22Rv1 (cell line): Measurements from ENCODE around the gene ZPR1.

Source experiments
- H3K27ac ChIP-seq: fragments of 450-650 bp; 2 replicates; pipeline ENCODE4 v1.5.1; 2017
- ZFX ChIP-seq: fragments of 450-650 bp; IDR thresholded peaks from 2 replicates; pipeline ENCODE4 v1.6.1; 2017; ENCODE audit warnings: antibody characterized with exemption, borderline replicate concordance
- TF ChIP-seq, protein P1 (sequence below): fragments of 450-650 bp; IDR thresholded peaks from 2 replicates; pipeline ENCODE4 v1.5.1; 2017; ENCODE audit warnings: mild to moderate bottlenecking

Gene ZPR1

DNA sequence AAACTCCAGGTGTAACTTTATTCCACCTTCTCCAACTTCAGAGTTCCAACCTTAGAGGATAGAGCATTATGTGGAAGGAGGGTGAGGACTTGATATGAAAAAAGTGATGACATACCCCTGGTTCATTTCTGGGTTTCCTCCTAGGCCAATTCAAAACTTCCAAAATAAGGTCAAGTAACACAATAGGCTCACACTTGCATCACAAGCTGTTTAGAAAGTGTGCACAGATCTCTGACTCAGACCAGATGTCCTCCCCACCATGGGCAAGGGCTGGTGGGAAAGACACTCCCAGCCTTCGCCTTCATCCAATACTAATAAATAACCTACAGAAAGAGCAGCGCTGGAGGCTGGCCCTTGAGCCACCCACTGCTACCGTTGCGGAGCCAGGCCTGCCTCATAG lies 9.3 kb downstream of the ZPR1 start:
- H3K27ac ChIP-seq = no peak overlapping the region
- TF ChIP-seq ZFX = no peak
- TF ChIP-seq, protein P1, sequence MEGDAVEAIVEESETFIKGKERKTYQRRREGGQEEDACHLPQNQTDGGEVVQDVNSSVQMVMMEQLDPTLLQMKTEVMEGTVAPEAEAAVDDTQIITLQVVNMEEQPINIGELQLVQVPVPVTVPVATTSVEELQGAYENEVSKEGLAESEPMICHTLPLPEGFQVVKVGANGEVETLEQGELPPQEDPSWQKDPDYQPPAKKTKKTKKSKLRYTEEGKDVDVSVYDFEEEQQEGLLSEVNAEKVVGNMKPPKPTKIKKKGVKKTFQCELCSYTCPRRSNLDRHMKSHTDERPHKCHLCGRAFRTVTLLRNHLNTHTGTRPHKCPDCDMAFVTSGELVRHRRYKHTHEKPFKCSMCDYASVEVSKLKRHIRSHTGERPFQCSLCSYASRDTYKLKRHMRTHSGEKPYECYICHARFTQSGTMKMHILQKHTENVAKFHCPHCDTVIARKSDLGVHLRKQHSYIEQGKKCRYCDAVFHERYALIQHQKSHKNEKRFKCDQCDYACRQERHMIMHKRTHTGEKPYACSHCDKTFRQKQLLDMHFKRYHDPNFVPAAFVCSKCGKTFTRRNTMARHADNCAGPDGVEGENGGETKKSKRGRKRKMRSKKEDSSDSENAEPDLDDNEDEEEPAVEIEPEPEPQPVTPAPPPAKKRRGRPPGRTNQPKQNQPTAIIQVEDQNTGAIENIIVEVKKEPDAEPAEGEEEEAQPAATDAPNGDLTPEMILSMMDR = no peak

DNA sequence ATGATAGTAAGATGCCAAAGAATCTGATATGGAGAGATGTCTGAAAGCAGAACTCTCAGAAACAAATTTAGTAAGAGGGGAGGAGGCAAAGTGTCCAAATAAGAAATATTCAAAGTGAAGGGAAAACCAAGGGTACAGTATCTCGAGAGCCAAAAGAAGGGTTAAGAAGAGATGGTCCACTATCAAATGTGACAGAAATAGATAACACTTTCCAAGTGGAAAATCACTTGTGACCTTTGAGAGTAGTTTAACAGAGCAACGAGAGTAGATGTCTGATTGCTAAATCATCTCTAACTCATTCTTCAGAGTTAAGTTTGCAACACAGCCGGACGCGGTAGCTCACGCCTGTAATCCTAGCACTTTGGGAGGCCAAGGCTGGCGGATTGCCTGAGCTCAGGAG lies 10.8 kb downstream of the ZPR1 start:
- TF ChIP-seq, protein P1 = no peak
- no peak for TF ChIP-seq ZFX
- peak overlapping the region; percentile 87 for H3K27ac ChIP-seq

DNA sequence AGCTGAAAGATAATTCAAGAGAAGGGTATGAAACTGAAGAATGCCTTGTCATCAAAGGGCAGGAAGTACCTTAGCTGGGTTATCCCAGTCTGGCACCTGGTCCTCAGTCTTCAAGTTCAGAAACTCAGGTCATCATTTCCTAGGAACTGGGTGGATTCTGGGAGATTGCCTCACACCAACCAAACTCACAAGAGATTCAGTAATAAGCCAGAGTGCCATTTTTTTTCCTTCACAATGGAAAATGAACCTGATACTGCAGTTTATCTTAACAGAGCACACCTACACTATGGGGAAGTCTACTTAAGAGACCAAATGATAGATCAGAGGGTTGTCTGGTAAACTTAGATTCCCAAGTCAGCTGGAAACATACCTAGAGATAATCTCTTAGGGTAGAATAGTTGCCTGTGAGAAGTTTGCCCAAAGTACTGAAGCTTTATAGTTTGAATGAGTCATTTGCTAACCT lies 11.3 kb downstream of the ZPR1 start:
- peak overlapping the region; percentile 87 for H3K27ac ChIP-seq
- TF ChIP-seq, protein P1 = no peak
- TF ChIP-seq ZFX = no peak

DNA sequence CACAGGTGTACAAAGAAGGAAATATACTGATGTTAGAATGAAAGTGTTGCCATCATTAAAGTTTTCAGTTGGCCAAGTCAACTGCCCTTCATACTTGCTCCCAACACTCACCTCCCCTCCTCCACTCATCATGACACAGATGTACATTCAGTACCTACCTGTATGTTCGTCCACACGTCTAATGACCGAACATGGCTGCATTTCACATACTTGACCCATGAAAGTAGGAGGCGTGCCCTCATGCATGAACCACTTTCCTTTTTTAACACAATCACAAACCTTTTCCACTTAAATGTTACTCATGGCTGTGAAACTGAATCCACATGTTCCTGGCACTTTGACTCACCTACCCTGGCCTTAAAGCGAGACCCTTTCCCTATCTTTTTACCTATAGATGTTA lies 11.8 kb downstream of the ZPR1 start:
- TF ChIP-seq, protein P1 = no peak
- no peak for TF ChIP-seq ZFX
- peak overlapping the region; percentile 87 for H3K27ac ChIP-seq

DNA sequence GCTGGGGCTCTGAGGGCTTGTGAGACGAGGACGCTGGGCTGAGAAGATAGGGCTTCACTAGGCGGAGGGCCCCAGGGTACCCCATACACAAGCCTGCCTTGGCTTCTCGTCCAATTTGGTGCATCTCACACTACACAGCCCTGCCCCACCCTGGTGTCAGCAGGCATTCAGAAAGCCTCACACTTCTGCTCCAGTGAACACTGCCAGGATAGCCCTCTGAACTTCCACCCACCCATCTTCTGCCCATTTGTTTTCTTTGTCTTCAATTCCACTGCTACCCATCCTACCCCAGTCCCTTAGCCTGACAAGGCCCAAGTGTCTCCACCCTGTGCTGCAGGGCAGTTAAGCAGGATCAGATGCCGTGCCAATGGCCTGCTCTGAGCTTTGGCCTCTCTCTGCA lies 13.2 kb downstream of the ZPR1 start:
- TF ChIP-seq, protein P1 = no peak
- TF ChIP-seq ZFX = no peak
- H3K27ac ChIP-seq = peak overlapping the region; percentile 87

DNA sequence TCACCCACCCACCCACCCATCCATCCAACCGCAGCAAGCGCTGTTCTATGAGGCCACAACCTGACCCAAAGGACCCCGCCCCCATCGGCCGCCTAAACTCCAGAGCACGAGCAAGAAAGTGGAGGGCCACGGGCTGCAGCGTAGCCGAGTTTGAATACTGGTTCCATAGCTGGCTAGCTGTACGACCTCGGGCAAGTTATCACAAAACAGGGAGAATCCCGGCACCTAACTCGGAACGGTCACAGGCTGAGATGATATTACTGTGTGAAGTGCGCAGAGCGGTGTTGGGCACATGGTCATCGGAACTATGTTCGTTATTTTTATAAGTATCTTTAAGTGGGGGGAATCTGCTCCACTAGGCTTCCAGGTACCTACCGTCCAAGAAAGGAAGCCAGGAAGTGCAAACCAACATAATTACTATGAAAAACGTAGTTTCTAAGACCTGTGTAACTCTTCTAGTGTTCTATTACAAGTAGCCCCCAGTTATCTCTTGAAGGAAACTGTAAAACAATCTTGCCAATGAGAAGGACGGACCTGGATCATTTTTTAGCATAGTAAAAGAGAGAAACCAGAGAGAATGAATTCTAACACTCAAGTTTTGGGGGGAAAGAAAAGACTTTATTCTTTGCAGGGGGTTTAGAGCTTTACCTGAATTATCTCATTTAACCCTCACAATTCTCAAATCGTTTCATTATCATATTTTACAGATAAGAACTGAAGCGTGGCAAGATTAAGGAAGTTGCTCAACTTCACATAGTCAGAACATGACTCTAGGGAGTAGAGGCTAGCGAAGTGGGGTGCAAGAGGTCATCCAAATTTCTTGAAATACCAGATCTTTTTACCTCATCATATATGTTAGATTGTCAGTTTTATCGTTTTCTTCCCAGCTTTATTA lies 14.4 kb downstream of the ZPR1 start:
- no peak for TF ChIP-seq ZFX
- TF ChIP-seq, protein P1 = no peak
- peak overlapping the region; percentile 87 for H3K27ac ChIP-seq
